Left lung (tissue), 10 donors: ENCODE data around the gene XRCC4. TPM values are rescaled to one million over a fixed set of nuclear protein-coding genes. Genes with fewer than 3 reads are reported as not detected.

Experiments
- ATAC-seq: fragments of 200-7000 bp; cut with Tn5 transposase; one replicate; pipeline ENCODE4 v1.9.1; 2020; ENCODE audit warnings: moderate library complexity
- DNase-seq, 4 donors: peaks; one replicate each; pipeline ENCODE4 v3.0.0-alpha.2; 2013 to 2020
- H3K27ac ChIP-seq, 2 donors: fragments of 200-600 bp; sonication (generic) in 1 of 2; one replicate each; pipeline versions ENCODE4 v1.5.0 to v1.8.0; 2020 to 2021
- H3K27me3 ChIP-seq, 2 donors: fragments of 200-600 bp; sonication (generic) in 1 of 2; one replicate each; pipeline versions ENCODE4 v1.5.0 to v1.8.0; 2020 to 2021
- H3K36me3 ChIP-seq, 2 donors: fragments of 200-600 bp; sonication (generic) in 1 of 2; one replicate each; pipeline versions ENCODE4 v1.5.0 to v1.8.0; 2020 to 2021
- H3K4me1 ChIP-seq, 2 donors: fragments of 200-600 bp; one replicate each; pipeline ENCODE4 v1.8.0; 2021
- H3K4me3 ChIP-seq, 2 donors: fragments of 200-600 bp; sonication (generic) in 1 of 2; one replicate each; pipeline versions ENCODE4 v1.5.0 to v1.8.0; 2020 to 2021; ENCODE audit warnings: mild to moderate bottlenecking in 1 of 2
- H3K9me3 ChIP-seq, 2 donors: fragments of 200-600 bp; sonication (generic) in 1 of 2; one replicate each; pipeline versions ENCODE4 v1.5.0 to v1.8.0; 2020 to 2021
- CTCF ChIP-seq, 2 donors: fragments of 200-600 bp; sonication (generic) in 1 of 2; IDR thresholded peaks; one replicate each; pipeline versions ENCODE4 v1.5.0 to v1.8.0; 2021; ENCODE audit warnings: antibody characterized with exemption in 2 of 2
- intact Hi-C, 2 donors: fragments of 100-400 bp; cut with DNase I; formaldehyde crosslinking; loops; one replicate each; pipeline versions ENCODE4 v1.11.2 to v1.14.2; 2022
- polyA plus RNA-seq, 6 donors: library from polyadenylated mRNA; unstranded; fragments of 120-200 nt; gene quantifications; one replicate each; pipeline ENCODE4 v1.2.1, GENCODE V29; 2013; ENCODE audit not compliant: insufficient read length in 6 of 6
- total RNA-seq, 2 donors: library from RNA; stranded (reverse); fragmentation: NEBNext Ultra II Directional; extraction: Animal tissue kit (Norgen Biotek cat#: 25700); gene quantifications; one replicate each; pipeline ENCODE4 v1.2.1, GENCODE V29; 2021
- donor health status: DM: no; HTN: yes; CAD: no.
- donor health status: DM: no; HTN: no; CAD: no.

XRCC4 gene
- total and polyA plus RNA-seq, 8 donors = 6.2 to 9.7 (median 8.8) TPM

- Histone ChIP-seq H3K36me3 (no peaks in the 10 kb centered on the region), H3K9me3 (no peaks in the 10 kb centered on the region), H3K4me3 (no peak overlapping the region), H3K27ac (no peak overlapping the region), H3K27me3 (no peaks in the 10 kb centered on the region), H3K4me1 (no peaks in the 10 kb centered on the region)
- no peak for DNase-seq
- ATAC-seq = no peak
- intact Hi-C loops = no loop called here
- no peak for TF ChIP-seq CTCF (IDR thresholded peaks at IDR 0.05)
Measured at GRCh38 chr5:83277953-83278352, 200.6 kb downstream of the XRCC4 start.

- ATAC-seq (no peak), DNase-seq (no peak)
- intact Hi-C loops = no loop called here
- Histone ChIP-seq H3K4me3 (no peak overlapping the region), H3K36me3 (no peaks in the 10 kb centered on the region), H3K4me1 (no peaks in the 10 kb centered on the region), H3K27me3 (no peaks in the 10 kb centered on the region), H3K9me3 (no peaks in the 10 kb centered on the region), H3K27ac (no peak overlapping the region)
- TF ChIP-seq CTCF (IDR thresholded peaks at IDR 0.05) = no peak
Measured at GRCh38 chr5:83281176-83281575, 203.8 kb downstream of the XRCC4 start.

- intact Hi-C loops = no loop called here
- ATAC-seq (no peak), DNase-seq (no peak)
- Histone ChIP-seq H3K36me3 (no peaks in the 10 kb centered on the region), H3K9me3 (no peaks in the 10 kb centered on the region), H3K4me1 (no peaks in the 10 kb centered on the region), H3K27me3 (no peaks in the 10 kb centered on the region), H3K4me3 (no peak overlapping the region), H3K27ac (no peak overlapping the region)
- no peak for TF ChIP-seq CTCF (IDR thresholded peaks at IDR 0.05)
Measured at GRCh38 chr5:83281658-83282057, 204.3 kb downstream of the XRCC4 start.

GRCh38 chr5:83283761-83284160 is 206.4 kb downstream of the XRCC4 start:
- H3K4me1 ChIP-seq = no peaks in the 10 kb centered on the region

GRCh38 chr5:83285661-83286398 is 208.5 kb downstream of the XRCC4 start:
- no peaks in the 10 kb centered on the region for H3K36me3 ChIP-seq
- intact Hi-C loops = no loop called here
- H3K4me1 ChIP-seq = no peaks in the 10 kb centered on the region
- H3K9me3 ChIP-seq = peaks cover 0 to 4% of the 10 kb centered on the region in 2 donors
- no peak overlapping the region for H3K27ac ChIP-seq
- no peak for TF ChIP-seq CTCF (IDR thresholded peaks at IDR 0.05)
- DNase-seq = peak in 1 of 4 donors; percentile 1
- H3K27me3 ChIP-seq = no peaks in the 10 kb centered on the region
- H3K4me3 ChIP-seq = no peak overlapping the region
- no peak for ATAC-seq

More at GRCh38 chr5:83283761-83284160, 206.4 kb downstream of the XRCC4 start:
- ATAC-seq = no peak
- intact Hi-C loops = no loop called here
- DNase-seq = no peak
- no peak overlapping the region for H3K27ac ChIP-seq
- TF ChIP-seq CTCF (IDR thresholded peaks at IDR 0.05) = no peak
- H3K36me3 ChIP-seq = no peaks in the 10 kb centered on the region
- H3K9me3 ChIP-seq = peaks cover 0 to 4% of the 10 kb centered on the region in 2 donors
- no peaks in the 10 kb centered on the region for H3K27me3 ChIP-seq
- no peak overlapping the region for H3K4me3 ChIP-seq
